MM.1S (cell line): ENCODE measurements around the gene ANKRD12.

ENCODE experiments used
- CTCF ChIP-seq: fragments of 300-600 bp; sonication (generic); IDR thresholded peaks from 2 replicates; pipeline ENCODE4 v1.5.1; 2016; ENCODE audit warnings: antibody characterized with exemption, low read length, mixed read lengths
- EZH2 ChIP-seq: fragments of 300-600 bp; sonication (generic); optimal IDR thresholded peaks from 2 replicates; pipeline ENCODE3; 2017; ENCODE audit warnings: low read depth, mild to moderate bottlenecking, antibody characterized with exemption, low read length, mixed read lengths
- EZH2phosphoT487 ChIP-seq: fragments of 300-600 bp; sonication (generic); IDR thresholded peaks from 2 replicates; pipeline ENCODE4 v1.6.1; 2018; ENCODE audit warnings: antibody characterized with exemption, low read length

GRCh38 chr18:9173770-9174233 lies 37.2 kb downstream of the ANKRD12 start:
- no peak for TF ChIP-seq CTCF
- TF ChIP-seq EZH2phosphoT487 = no peak
- no peak for TF ChIP-seq EZH2
